DMS 273 (cell line): ENCODE data around the gene PRR5L.
"Not testable (repeated sequence)": the region's sequence is repeated elsewhere in the genome, so short reads cannot be mapped to it uniquely, and the experiment has no call there.

Source experiments
- DNase-seq: peaks from one replicate; lab custom pipeline; 2025; ENCODE audit not compliant: unreplicated experiment; lab: John Stamatoyannopoulos, UW

Gene PRR5L

DNA sequence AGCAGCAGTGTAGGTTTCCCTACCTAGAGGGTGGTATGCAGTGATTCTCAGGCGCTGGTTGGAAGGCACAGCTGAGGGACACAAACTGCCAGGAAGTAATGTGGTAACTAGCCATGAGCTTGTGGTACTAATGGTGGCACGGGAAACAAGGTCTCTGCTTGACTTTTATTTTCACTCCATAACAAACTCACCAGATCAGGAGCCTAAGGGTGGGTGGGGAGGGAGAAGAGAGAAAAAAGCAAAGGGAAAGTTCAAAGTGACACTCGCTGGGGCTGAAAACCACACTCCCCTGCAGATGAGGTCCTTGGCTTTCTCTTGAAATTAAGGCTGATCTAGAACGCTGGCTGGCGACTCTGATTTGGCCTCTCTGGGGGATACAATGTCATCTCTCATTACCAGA lies 192.0 kb downstream of the PRR5L start:
- DNase-seq, result no peak

DNA sequence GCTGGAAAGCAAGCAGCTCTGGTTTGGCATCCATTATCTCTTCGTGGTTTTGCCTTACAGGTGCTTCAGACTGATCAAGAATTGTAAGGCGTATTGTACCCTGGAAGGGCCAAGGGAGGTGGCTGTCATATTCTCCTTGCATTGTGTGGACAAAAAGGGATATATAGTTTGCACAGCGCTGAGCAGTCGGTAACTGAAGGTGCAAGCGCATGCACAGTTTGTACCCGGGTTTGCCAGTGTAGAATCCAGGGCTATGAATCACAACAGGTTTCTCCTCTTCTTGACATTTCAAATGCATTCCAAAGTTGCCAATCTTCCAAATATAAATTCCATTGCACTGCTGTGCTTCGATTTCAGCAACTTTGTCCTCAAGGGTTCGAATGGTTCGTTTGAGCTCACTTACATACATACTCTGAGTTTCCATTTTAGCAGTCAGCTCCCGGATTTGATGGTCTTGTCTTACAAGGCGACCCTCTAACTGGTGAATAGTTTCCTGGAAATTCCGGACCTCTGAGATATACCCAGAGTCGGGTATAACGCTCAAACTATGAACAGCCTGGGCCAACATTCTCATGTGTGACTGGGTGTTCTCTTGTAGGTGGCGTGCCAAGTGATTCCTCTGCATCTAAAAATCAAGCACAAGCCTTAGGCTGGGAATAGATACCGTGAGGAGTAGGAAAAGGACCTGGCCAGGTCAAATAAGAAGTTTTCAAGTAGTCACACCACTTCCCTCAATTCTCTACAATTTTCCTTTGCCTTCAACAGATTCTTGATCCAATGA lies 194.1 kb downstream of the PRR5L start:
- DNase-seq, result no peak

GRCh38 chr11:36492724-36493304 lies 196.7 kb downstream of the PRR5L start:
- DNase-seq, result peak; percentile 56

DNA sequence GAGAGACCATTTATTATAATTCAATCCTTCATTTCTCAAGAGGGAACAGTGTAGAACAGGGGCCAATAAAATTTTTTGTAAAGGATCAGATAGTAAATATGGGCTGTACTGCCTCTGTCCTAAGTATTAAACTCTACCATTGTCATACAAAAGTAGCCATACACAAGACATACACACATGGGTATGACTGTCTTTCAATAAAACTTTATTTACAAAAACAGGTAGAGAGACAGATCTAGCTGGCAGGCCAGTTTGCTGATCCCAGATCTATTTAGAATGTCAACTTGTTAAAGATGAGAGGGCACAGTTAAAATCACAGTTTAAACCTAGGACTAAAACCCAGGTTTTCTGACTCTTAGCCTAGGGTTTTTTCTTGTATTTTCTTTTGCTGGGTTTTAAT lies 197.2 kb downstream of the PRR5L start:
- DNase-seq, result no peak

GRCh38 chr11:36498721-36499120 lies 202.6 kb downstream of the PRR5L start:
- no peak for DNase-seq

DNA sequence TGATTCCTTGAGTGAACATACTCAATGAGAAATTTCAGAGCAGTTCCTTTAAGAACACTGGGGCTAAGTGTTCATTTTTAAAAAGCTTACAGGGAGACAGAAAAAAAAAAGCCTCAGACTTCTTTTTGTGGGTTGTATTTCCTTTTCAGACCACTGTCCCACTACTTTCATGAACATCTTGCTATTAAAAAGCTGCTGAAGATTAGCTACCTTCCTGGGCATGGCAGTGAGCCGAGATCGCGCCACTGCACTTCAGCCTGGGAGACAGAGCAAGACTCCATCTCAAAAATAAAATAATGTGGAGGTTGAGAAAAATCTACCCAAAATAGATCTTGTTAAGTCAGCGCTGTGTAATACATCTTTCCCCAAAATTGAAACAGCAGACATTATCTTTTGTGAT lies 203.2 kb downstream of the PRR5L start:
- DNase-seq, result no peak

GRCh38 chr11:36500315-36500721 lies 204.2 kb downstream of the PRR5L start:
- no peak for DNase-seq

- DNase-seq, result no peak
Measured at GRCh38 chr11:36501236-36501635, 205.1 kb downstream of the PRR5L start.

- no peak for DNase-seq
Measured at GRCh38 chr11:36507824-36508489, 211.9 kb downstream of the PRR5L start.

- no peak for DNase-seq
Measured at GRCh38 chr11:36508743-36509142, 212.7 kb downstream of the PRR5L start.

DNA sequence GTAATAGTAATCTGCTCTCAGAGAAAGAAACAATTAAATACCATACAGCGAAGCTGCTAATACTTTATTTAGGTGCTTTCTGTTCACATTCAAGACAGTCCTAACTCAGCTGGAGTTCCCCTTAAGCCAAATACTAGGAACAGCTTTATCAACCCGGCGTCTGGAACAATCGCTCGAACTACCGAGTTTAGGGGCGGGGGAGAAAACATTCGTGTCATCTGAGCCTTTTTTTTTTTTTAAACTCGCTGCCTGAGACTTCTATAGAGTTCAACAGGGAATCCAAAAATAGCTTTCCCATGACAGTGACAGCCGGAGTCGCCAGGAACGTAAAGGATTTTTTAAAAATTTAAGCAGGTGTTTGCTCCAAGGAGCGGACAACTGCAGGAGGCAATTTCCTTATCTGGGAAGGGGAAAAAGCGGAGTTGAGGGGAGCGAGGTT lies 213.1 kb downstream of the PRR5L start:
- DNase-seq, result peak; percentile 40

- peak; percentile 89 for DNase-seq
Measured at GRCh38 chr11:36509694-36510593, 213.9 kb downstream of the PRR5L start, which contains the start of gene TRAF6. TSS of gene TRAF6 (minus strand) at chr11:36510272. CDS start at chr11:36501515, 8,757 bp downstream.

DNA sequence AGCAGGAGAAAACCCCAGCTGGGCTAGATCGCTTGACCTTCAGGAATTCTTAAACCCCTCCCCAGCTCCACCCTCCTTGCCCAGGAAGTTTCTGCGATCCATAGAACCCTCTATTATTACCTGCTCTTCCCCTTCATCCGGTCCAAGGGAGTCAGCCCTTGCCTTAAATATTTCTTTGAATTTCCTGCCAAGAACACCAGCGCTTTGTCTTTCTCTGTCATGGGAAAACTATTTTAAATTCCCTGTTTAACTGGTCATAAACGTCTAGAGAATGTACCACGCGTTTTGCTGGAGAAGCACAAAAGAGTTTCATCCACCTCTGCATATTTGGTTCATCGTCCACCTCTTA lies 214.5 kb downstream of the PRR5L start:
- peak; percentile 23 for DNase-seq

DNA sequence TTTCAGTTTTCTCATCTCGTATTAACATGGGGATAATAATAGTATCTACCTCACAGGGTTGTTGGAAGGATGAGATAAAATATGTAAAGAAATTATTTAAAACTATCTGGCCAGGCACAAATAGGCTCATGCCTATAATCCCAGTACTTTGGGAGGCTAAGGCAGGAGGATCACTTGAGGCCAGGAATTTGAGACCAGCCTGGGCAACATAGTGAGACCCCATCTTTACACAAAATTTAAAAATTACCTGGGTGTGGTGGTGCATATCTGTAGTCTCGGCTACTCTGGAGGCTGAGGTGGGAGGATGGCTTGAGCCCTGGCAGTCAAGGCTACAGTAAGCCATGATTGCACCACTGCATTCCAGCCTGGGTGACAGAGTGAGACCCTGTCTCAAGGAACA lies 215.0 kb downstream of the PRR5L start:
- not testable (repeated sequence) for DNase-seq

DNA sequence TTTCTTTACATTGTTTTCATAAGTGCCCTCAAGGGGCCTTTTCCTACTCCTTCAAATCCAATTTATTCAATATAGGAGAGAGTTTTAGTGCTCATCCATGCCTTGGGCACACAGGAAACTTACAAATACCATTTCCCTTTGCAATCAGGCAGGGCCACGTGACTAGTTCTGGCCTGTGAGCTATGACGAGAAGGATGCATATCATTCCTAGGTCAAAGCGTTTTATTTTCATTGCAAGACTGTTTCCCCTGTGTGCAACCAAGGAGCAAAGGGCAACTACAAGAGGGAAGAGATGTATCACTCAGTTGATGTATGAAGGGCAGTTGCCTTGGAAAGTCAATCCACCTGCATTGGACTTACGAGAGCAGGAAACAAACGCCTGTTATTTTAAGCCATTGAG lies 215.9 kb downstream of the PRR5L start:
- no peak for DNase-seq

GRCh38 chr11:36513965-36514364 lies 217.9 kb downstream of the PRR5L start:
- no peak for DNase-seq
